SK-N-SH treated with all-trans-retinoic acid at 6 μM for 48 hours (cell line): ENCODE data around the gene NUBPL.

Experiments
- ATAC-seq: fragments of 200-7000 bp; cut with Tn5 transposase; 3 replicates; pipeline ENCODE4 v1.9.1; 2020; ENCODE audit warnings: mild to moderate bottlenecking, moderate library complexity
- ARNTL ChIP-seq: fragments of 450-650 bp; formaldehyde crosslinking; IDR thresholded peaks from 2 replicates; pipeline ENCODE4 v1.5.0; 2020; ENCODE audit warnings: low read depth, mild to moderate bottlenecking, moderate library complexity, borderline replicate concordance
- BACH2 ChIP-seq: fragments of 250-450 bp; sonication (Bioruptor Pico); IDR thresholded peaks from 2 replicates; pipeline ENCODE4 v1.9.0; 2021; ENCODE audit warnings: mild to moderate bottlenecking, borderline replicate concordance
- CSDC2 ChIP-seq: fragments of 250-450 bp; sonication (Bioruptor Pico); IDR thresholded peaks from 2 replicates; pipeline ENCODE4 v1.5.0; 2020; ENCODE audit warnings: mild to moderate bottlenecking, moderate library complexity
- ESRRG ChIP-seq: fragments of 250-450 bp; sonication (Bioruptor Pico); IDR thresholded peaks from 2 replicates; pipeline ENCODE4 v1.6.1; 2021; ENCODE audit warnings: mild to moderate bottlenecking
- GLIS3 ChIP-seq: fragments of 250-450 bp; sonication (Bioruptor Pico); IDR thresholded peaks from 2 replicates; pipeline ENCODE4 v1.5.0; 2020; ENCODE audit warnings: mild to moderate bottlenecking, moderate library complexity
- ISL1 ChIP-seq: fragments of 250-450 bp; sonication (Bioruptor Pico); IDR thresholded peaks from 2 replicates; pipeline ENCODE4 v2.1.2; 2022; ENCODE audit warnings: mild to moderate bottlenecking, moderate library complexity
- OSR1 ChIP-seq: fragments of 250-450 bp; sonication (Bioruptor Pico); IDR thresholded peaks from 2 replicates; pipeline ENCODE4 v1.8.0; 2022; ENCODE audit warnings: moderate library complexity, mild to moderate bottlenecking, inconsistent platforms
- TCF4 ChIP-seq: fragments of 250-450 bp; sonication (Bioruptor Pico); IDR thresholded peaks from 2 replicates; pipeline ENCODE4 v1.8.0; 2021; ENCODE audit warnings: mild to moderate bottlenecking, moderate library complexity, borderline replicate concordance
- TOX ChIP-seq: fragments of 250-450 bp; sonication (Bioruptor Pico); IDR thresholded peaks from 2 replicates; pipeline ENCODE4 v1.8.0; 2021; ENCODE audit warnings: mild to moderate bottlenecking, moderate library complexity, borderline replicate concordance
- ZC3H10 ChIP-seq: fragments of 250-450 bp; sonication (Bioruptor Pico); IDR thresholded peaks from 2 replicates; pipeline ENCODE4 v1.5.1; 2021; ENCODE audit warnings: mild to moderate bottlenecking, moderate library complexity
- ZFP3 ChIP-seq: fragments of 250-450 bp; sonication (Bioruptor Pico); IDR thresholded peaks from 2 replicates; pipeline ENCODE4 v1.5.0; 2020; ENCODE audit warnings: mild to moderate bottlenecking, moderate library complexity
- ZFP30 ChIP-seq: fragments of 450-650 bp; formaldehyde crosslinking; IDR thresholded peaks from 2 replicates; pipeline ENCODE4 v1.5.0; 2022; ENCODE audit warnings: mild to moderate bottlenecking, moderate library complexity
- ZNF565 ChIP-seq: fragments of 450-650 bp; formaldehyde crosslinking; conservative IDR thresholded peaks from 2 replicates; pipeline ENCODE4 v1.5.0; 2020; ENCODE audit warnings: low read depth, mild to moderate bottlenecking, moderate library complexity
- ZNF70 ChIP-seq: fragments of 450-650 bp; formaldehyde crosslinking; IDR thresholded peaks from 2 replicates; pipeline ENCODE4 v1.5.0; 2020; ENCODE audit warnings: mild to moderate bottlenecking, moderate library complexity
- ZNF8 ChIP-seq: fragments of 450-650 bp; formaldehyde crosslinking; IDR thresholded peaks from 2 replicates; pipeline ENCODE4 v1.5.0; 2020; ENCODE audit warnings: mild to moderate bottlenecking, moderate library complexity
- TF ChIP-seq, protein P1 (sequence below): fragments of 250-450 bp; sonication (Bioruptor Pico); IDR thresholded peaks from 2 replicates; pipeline ENCODE4 v1.8.0; 2021; ENCODE audit warnings: low read depth, mild to moderate bottlenecking, moderate library complexity, borderline replicate concordance
- TF ChIP-seq, protein P2 (sequence below): fragments of 250-450 bp; sonication (Bioruptor Pico); IDR thresholded peaks from 2 replicates; pipeline ENCODE4 v1.5.1; 2020; ENCODE audit warnings: low read depth, mild to moderate bottlenecking, moderate library complexity
- TF ChIP-seq, protein P3 (sequence below): fragments of 250-450 bp; sonication (Bioruptor Pico); IDR thresholded peaks from 2 replicates; pipeline ENCODE4 v1.8.0; 2020; ENCODE audit warnings: mild to moderate bottlenecking, moderate library complexity, borderline replicate concordance
- TF ChIP-seq, protein P4 (sequence below): fragments of 250-450 bp; sonication (Bioruptor Pico); IDR thresholded peaks from 2 replicates; pipeline ENCODE4 v1.5.0; 2020; ENCODE audit warnings: mild to moderate bottlenecking, moderate library complexity
- TF ChIP-seq, protein P5 (sequence below): fragments of 250-450 bp; sonication (Bioruptor Pico); IDR thresholded peaks from 2 replicates; pipeline ENCODE4 v1.5.1; 2021; ENCODE audit warnings: mild to moderate bottlenecking, moderate library complexity

NUBPL gene

DNA sequence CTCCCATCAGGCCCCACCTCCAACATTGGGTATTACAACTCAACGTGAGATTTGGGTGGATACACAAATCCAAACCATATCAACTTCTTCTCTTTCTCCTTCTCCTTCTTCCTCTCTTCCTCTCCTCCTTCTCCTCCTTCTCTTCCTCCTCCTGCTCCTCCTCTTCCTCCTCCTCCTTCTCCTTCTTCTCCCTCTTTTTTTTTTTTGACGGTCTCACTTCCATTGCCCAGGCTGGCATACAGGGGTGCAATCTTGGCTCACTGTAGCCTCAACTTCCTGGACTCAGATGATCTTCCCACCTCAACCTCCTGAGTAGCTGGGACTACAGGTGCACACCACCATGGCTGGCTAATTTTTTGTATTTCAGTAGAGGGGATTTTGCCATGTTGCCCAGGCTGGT is 11.4 kb upstream of the NUBPL start:
- ATAC-seq: no peak
- TF ChIP-seq ZFP3 (CRISPR knock-in tag): no peak
- no peak for TF ChIP-seq ARNTL
- no peak for TF ChIP-seq ISL1 (CRISPR knock-in tag)
- no peak for TF ChIP-seq ZNF565 (CRISPR knock-in tag)
- no peak for TF ChIP-seq TOX (CRISPR knock-in tag)
- TF ChIP-seq BACH2 (CRISPR knock-in tag): no peak
- TF ChIP-seq GLIS3: no peak
- no peak for TF ChIP-seq ESRRG (CRISPR knock-in tag)
- TF ChIP-seq ZNF70 (CRISPR knock-in tag): no peak
- TF ChIP-seq TCF4: no peak
- TF ChIP-seq, protein P1, sequence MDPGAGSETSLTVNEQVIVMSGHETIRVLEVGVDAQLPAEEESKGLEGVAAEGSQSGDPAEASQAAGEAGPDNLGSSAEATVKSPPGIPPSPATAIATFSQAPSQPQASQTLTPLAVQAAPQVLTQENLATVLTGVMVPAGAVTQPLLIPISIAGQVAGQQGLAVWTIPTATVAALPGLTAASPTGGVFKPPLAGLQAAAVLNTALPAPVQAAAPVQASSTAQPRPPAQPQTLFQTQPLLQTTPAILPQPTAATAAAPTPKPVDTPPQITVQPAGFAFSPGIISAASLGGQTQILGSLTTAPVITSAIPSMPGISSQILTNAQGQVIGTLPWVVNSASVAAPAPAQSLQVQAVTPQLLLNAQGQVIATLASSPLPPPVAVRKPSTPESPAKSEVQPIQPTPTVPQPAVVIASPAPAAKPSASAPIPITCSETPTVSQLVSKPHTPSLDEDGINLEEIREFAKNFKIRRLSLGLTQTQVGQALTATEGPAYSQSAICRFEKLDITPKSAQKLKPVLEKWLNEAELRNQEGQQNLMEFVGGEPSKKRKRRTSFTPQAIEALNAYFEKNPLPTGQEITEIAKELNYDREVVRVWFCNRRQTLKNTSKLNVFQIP (CRISPR knock-in tag): no peak
- TF ChIP-seq ZFP30 (CRISPR knock-in tag): no peak
- TF ChIP-seq, protein P2, sequence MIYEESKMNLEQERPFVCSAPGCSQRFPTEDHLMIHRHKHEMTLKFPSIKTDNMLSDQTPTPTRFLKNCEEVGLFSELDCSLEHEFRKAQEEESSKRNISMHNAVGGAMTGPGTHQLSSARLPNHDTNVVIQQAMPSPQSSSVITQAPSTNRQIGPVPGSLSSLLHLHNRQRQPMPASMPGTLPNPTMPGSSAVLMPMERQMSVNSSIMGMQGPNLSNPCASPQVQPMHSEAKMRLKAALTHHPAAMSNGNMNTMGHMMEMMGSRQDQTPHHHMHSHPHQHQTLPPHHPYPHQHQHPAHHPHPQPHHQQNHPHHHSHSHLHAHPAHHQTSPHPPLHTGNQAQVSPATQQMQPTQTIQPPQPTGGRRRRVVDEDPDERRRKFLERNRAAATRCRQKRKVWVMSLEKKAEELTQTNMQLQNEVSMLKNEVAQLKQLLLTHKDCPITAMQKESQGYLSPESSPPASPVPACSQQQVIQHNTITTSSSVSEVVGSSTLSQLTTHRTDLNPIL (CRISPR knock-in tag): no peak

DNA sequence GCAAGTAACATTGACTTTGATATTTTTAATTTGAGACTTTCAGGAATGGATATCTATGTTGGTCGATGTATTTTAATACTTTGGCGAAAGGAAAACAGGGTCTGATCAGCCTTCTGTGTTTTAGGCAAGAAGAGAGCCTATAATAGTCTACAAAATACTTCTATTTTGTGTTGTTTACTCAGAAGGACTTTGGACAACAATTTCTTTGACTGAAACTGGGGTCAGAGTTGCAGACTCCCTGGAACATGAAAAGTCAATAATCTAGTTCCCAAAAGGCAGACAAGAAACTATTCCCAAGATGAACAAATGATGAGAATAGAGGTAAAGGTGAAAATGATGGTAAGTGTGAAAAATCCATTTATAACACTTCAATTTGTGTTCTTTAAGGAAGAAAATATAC is 10.6 kb upstream of the NUBPL start:
- TF ChIP-seq OSR1 (CRISPR knock-in tag): no peak
- TF ChIP-seq, protein P3, sequence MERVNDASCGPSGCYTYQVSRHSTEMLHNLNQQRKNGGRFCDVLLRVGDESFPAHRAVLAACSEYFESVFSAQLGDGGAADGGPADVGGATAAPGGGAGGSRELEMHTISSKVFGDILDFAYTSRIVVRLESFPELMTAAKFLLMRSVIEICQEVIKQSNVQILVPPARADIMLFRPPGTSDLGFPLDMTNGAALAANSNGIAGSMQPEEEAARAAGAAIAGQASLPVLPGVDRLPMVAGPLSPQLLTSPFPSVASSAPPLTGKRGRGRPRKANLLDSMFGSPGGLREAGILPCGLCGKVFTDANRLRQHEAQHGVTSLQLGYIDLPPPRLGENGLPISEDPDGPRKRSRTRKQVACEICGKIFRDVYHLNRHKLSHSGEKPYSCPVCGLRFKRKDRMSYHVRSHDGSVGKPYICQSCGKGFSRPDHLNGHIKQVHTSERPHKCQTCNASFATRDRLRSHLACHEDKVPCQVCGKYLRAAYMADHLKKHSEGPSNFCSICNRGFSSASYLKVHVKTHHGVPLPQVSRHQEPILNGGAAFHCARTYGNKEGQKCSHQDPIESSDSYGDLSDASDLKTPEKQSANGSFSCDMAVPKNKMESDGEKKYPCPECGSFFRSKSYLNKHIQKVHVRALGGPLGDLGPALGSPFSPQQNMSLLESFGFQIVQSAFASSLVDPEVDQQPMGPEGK: no peak
- TF ChIP-seq, all 23 proteins: peak for 0
- no peak for ATAC-seq

DNA sequence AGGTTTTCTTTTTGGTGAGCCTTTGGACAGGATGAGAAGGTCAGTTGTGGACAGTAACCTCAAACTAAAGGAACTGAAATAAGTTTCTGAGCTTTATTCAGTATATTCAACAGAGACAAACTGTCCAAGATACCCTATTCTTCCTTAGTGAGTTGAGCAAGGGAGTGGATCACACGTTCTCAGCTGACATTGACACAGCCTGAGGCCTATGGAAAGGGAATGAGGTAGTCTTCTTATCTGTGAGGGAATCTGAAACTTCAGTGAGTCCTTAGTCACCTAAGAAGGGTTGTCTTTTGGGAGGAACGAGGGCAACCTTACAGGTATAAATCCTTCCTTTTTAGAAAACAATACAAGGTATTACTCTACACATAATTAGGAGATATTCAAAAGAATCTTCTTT is 5.0 kb upstream of the NUBPL start:
- TF ChIP-seq CSDC2 (CRISPR knock-in tag) (no peak), ZFP30 (CRISPR knock-in tag) (no peak), BACH2 (CRISPR knock-in tag) (no peak), TOX (CRISPR knock-in tag) (no peak), ZNF565 (CRISPR knock-in tag) (no peak), ZNF8 (CRISPR knock-in tag) (no peak), ZC3H10 (no peak)
- TF ChIP-seq, protein P4, sequence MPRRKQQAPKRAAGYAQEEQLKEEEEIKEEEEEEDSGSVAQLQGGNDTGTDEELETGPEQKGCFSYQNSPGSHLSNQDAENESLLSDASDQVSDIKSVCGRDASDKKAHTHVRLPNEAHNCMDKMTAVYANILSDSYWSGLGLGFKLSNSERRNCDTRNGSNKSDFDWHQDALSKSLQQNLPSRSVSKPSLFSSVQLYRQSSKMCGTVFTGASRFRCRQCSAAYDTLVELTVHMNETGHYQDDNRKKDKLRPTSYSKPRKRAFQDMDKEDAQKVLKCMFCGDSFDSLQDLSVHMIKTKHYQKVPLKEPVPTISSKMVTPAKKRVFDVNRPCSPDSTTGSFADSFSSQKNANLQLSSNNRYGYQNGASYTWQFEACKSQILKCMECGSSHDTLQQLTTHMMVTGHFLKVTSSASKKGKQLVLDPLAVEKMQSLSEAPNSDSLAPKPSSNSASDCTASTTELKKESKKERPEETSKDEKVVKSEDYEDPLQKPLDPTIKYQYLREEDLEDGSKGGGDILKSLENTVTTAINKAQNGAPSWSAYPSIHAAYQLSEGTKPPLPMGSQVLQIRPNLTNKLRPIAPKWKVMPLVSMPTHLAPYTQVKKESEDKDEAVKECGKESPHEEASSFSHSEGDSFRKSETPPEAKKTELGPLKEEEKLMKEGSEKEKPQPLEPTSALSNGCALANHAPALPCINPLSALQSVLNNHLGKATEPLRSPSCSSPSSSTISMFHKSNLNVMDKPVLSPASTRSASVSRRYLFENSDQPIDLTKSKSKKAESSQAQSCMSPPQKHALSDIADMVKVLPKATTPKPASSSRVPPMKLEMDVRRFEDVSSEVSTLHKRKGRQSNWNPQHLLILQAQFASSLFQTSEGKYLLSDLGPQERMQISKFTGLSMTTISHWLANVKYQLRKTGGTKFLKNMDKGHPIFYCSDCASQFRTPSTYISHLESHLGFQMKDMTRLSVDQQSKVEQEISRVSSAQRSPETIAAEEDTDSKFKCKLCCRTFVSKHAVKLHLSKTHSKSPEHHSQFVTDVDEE (CRISPR knock-in tag): no peak
- TF ChIP-seq, protein P1 (CRISPR knock-in tag): no peak
- TF ChIP-seq, protein P5, sequence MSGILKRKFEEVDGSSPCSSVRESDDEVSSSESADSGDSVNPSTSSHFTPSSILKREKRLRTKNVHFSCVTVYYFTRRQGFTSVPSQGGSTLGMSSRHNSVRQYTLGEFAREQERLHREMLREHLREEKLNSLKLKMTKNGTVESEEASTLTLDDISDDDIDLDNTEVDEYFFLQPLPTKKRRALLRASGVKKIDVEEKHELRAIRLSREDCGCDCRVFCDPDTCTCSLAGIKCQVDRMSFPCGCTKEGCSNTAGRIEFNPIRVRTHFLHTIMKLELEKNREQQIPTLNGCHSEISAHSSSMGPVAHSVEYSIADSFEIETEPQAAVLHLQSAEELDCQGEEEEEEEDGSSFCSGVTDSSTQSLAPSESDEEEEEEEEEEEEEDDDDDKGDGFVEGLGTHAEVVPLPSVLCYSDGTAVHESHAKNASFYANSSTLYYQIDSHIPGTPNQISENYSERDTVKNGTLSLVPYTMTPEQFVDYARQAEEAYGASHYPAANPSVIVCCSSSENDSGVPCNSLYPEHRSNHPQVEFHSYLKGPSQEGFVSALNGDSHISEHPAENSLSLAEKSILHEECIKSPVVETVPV: no peak
- TF ChIP-seq, protein P3: no peak
- TF ChIP-seq, all 23 proteins: peak for 0
- ATAC-seq: no peak
